ENCODE data around the gene TAGLN2.

The TAGLN2 gene

DNA sequence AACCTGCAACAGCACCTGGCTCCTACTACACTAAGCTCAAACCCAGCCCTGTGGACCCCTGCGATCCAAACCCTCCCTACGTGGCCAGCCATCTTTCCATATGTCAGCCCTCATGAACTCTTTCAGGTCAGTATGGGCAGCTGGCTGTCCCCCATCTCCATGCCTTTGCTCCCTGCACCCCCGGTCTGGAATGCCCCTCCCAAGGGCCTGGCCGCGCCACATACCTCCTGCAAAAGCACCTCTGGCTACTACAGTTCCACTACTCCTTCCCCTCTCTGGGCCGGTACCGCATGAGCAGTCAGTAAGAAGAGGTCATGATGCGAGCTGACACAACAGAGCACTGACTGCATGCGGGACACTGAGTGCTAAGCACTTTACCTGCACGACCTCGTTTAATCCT, 10.0 kb upstream of the TAGLN2 start:
- DNase-seq (ENCODE audit: low spot score), result no peak

DNA sequence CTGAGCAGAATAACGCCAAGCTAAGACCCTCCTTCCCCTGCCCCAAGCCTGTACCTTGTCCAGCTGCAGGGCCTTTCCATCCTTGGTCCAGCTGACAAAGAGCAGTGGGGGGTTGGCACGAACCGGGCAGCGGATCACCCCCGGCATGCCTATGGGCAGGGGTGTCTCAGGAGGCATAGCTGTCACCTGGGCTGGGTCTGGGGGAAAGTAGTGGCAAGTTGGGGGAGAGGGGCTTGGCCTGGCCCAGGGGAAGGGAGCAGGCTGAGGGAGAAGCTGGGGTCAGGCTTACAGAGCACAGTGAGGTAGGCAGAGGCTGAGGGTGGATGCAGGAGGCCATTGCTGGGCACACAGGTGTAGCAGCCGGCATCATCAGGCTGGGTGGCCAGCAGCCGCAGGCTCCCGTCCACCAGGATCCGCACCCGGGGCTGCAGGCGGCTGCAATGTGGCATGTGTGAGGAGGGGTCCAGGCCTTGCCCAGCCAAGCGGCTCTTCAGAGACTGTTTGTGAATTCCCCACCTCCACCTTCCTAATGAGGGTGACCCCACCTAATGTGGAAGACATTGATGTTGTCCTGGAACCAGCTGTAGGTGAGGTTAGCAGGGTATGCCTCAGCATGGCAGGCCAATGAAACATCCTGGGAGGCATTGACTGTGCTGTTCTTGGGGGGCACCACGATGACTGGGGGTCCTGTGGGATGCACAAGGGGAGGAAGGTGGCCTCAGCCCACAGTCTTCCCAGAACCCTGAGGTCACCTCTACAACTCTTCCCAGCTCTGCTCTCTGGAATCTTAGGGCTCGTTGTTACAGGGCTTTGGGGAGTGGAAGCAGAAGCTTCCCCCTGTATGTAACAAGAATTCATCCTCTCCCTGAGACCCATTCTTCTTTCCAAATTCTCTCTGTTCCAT, 9.1 kb upstream of the TAGLN2 start:
- DNase-seq (ENCODE audit: low spot score), result no peak

DNA sequence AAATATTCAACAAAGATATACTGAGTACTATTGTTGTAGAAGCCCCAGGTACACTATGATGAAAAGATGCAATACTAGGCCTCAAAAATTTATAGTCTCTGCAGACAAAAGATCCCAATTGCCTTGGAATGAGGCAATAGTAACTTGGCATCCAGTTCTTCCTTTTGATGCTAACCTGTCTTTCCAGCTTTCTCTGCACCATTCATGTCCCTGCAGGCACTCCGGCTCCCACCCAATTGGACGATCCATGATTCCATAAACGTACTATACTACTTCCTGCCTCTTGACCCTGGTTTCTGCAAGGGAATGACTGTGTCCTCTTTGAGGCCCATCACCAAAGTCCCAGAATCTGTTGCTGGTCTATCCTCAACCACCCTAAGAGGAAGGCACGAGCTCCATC, 8.0 kb upstream of the TAGLN2 start:
- no peak for DNase-seq (ENCODE audit: low spot score)

DNA sequence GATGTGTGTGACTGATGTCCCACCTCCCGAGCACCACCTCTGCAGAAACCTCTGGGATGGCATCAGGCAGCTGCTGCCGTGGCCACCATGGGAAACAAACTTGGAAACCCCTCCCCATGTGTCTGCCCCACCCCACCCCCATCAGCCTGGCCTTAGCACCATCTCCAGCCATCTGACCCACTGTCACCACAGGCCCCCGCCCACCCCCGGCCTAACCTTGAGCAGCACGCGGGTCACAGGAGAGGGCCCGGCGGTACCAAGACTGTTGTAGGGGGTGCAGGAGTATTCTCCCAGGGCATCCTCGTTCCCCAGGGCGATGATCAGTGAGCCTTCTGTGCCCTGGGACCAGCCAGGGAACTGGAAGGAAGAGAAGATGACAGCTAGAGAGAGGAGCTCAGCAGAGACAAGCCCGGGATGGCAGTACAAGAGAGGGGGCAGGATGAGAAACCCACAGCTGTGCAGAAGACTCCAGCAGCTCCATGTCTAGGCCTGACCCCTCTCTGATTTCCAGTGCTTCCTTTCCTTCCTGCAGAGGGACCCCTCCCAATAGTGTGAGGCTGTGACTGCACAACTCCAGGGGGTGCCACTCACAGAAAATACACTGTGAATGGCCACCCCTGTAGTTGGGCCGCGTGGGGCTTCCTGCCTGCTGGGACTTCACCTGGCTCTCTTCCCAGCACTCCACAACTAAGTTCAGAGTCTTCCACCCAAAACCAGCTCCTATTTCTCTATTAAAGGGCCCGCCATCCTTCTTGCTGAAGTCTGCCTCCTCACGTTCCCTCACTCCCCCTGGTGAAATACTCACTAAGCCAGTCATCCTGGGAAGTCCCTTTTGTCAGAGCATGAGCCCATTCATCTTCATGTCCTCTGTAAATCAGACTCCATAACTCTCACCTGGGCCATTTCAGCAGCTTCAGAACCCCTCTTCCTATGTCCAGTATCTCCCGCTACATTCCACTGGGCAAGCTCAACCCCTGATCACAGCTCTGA, 7.3 kb upstream of the TAGLN2 start:
- no peak for DNase-seq (ENCODE audit: low spot score)

DNA sequence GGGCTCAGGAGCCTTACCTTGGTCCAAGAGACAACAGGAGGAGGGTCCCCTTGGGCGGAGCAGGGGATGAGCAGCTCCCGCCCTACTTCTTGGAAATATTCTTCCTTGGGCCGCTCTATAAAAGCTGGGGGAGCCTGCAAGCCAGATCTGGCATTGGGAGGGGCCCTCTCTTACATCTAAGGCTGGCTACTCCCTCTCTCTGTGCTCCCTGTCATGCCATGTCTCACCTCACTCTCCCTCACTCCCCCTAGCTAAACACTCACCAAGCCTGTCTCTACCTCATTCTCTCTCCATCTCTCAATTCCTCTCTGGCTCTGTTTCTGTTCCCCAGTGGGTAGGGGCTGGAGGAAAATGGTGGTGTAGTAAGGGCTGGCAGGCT, 6.5 kb upstream of the TAGLN2 start:
- no peak for DNase-seq (ENCODE audit: low spot score)

DNA sequence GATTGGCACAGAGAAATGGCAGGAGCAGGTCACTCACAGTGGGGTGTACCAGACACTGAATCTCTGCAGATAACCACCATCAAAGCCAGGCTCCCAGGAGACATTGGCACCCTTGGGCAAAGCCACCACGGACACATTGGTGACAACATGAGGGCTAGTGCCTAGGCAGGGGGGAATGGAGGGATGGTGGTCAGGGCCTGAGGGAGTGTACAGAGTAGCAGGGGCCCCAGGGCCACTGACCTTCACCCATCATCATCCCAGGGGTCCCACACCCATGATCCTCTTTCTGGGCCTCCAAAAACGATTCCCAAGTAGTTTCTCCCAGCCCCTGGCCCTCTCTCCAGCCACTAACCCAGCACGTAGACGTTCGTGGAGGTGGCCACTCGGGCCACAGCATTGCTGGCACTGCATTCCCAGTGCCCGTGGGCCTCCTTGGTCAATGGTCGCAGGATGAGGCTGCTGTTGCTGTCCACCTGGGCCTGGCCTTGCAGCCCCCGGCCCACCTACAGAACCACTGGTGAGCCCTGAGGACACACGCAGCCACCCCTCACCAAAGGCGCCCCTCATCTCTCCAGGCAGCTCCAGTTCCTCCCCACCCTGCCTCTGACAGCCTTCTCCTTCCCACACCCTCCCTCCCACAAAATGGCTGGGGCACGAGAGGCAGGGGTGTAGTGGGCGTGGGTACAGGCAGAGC, 5.9 kb upstream of the TAGLN2 start:
- DNase-seq (ENCODE audit: low spot score), result no peak

DNA sequence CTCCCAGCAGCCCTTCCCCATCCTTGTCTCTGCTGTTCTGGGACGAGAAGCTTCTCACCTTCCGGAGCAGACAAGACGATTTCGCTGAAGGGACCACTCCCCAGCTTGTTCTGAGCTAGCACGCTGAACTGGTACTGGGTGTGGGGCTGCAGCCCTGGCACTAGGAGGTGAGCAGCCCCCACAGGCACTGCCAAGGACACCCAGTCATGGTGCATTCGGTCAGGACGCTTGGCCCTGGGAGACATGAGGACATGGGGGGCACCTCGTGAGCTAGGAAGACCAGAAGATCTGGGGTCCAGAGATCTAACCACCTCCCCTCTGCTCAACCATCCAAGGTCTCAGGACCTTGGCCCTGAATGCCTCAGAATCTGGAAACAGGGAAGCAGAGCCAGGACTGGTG, 5.3 kb upstream of the TAGLN2 start:
- no peak for DNase-seq (ENCODE audit: low spot score)

DNA sequence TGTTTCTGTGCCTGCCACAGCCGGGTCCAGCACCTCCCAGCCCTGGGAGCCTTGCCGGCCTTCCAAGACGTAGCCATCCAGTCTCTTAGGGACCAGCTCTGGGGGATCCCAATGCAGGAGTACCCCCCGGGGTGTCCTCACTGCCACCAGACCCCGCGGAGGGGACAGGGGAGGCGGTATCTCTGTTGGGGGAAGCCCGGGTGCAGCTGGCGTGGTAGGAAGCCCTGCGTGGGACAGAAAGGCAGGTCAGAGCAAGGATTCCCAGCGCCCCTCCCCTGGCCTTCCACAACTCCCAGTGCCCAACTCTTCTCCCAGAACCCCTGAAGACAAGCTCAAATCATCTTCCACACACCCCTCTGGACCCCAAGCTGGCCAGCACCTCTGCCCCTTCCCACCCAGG, 4.9 kb upstream of the TAGLN2 start:
- DNase-seq (ENCODE audit: low spot score), result no peak

DNA sequence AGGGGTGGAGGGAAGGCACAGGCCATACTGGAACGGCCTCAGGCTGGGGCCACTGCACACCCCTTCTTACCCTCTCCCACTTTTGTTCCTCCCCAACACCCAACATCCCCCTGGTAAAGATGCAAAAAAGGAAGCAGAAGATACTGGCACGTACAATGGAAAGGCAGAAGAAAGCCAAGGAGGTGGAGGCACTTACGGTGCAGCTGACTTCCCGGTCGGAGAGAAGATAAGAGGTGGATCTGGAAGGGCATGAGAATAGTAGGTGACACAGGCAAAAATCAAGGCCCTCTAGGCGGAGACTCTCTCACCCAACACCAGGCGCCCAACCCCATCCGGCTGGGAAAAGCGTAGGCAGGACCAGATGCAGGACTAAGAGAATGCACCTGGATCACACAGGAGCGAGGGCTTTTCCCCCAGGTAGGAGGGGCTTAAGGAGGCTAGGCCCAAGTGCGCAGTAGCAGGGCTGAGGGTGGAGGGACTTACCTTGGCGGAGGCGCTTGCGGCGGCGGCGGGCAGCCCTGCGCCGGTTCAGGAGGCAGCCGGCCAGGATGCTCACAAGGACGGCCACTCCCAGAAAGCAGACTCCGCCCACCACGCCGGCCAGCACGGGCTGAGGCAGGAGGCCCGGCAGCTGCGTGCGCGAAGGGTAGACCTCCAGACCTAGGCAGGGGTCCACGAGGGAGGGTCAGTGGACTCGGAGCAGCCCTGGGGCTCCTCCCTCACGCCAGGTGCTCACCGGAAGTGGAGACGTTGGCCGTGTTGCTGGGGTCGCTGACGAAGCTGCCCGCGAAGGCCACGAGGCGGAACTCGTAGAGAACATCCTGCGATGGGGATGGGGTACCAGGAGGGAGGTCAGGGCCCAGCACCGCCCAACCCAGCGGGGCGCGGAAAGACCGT, 4.1 kb upstream of the TAGLN2 start:
- DNase-seq (ENCODE audit: low spot score), result no peak

DNA sequence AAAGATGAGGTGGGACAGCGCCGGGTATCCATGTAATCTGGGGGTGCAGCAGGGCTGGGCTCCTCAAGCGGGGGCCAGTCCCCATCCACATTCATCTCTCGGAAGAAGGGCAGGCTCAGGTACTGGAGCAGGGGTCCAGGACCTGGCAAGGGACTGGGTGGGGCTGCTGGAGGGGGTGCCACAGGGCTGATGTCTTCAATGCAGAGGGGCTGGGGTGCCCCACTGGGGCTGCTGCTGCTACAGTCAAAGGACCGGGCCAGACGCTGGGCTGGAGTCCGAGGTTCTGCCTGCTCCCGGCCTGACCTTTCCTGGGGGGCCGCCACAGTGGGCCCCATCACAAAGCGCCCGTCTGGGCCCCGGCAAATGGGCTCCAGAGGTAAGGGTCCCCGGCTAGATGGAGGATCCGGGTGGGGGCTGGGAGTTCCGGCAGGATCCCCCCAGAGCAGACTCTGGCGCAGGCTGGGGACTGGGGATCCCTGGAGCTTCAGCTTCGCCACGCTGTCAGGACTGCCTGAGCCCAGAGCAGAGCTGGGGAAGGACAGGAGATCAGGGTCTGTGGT, 3.3 kb upstream of the TAGLN2 start:
- DNase-seq (ENCODE audit: low spot score), result no peak

DNA sequence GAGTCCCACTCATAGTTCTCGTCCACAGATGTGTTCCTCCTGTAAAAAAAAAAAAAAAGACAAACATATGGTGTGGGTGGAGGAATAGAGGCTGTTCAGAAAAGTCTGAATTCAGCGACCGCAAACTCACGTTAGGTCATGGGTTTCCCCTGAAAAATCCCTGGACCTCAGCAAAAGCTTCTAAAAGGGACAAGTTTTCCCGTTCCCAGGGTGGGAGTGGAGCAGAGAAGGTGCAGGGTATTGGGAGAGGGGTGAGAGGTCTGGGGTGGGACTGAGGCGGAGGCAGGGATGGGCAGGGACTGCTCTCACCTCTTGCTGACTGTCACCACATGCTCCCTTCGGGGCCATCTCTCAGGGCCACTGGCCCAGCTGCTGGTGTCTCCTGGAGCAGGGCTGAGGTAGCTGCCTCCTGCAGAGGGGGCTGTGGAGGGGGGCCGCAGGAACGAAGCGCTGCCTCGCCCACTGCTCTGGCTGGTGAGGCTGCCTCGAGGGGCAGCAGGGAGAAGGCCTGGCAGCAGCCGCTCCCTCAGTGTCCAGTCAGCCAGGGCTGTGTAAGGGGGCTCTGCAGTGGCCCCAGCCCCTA, 2.6 kb upstream of the TAGLN2 start:
- DNase-seq (ENCODE audit: low spot score), result no peak

DNA sequence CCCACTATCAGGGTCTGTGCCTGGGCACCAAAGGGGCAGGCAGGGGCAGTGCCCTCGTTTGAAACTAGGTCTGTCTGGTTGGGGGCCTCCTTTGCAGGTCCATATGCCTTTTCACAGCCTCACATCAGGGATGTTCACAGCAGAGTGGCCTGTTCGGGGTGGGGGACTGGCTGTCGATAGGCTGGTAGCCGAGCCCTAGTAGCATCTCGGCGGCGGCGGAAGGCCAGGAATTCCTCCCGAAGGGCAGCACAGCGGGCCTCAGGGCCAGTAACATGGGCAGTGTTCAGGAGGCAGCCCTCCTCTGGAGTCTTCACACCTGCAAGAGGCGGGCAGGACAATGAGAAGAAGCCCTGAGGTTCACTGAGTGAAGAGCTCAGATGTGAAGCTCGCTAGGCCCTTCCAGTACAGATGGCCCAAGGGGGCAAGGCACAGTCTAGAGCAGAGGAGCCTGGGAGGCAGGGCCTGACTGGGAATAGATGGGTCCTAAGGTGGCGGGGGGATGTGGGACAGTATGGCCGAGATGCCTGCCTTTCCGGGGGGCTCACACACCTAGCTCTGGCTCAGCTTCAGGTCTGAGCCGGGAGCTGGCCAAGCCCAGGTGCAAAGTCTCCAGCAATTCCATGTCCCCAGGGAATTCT, 2.0 kb upstream of the TAGLN2 start:
- DNase-seq (ENCODE audit: low spot score), result no peak

DNA sequence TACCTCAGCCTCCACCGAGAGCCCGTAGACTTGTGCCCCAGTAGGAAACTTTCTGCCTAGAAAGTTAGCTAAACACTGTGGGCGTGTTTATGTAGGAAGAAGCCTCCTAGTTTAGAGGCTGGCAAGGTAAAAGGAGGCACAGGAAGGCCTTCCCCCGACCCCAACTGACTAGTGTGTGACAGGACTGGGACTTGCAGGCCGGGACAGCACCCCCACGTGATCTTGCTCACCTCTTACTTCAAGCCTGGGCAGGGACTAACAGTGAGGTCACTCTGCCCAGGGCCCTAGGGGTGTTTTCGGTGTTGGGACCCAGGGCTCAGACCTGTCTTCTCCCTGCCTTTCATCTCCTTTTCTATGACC, 392 bp upstream of the TAGLN2 start:
- no peak for DNase-seq (ENCODE audit: low spot score)

DNA sequence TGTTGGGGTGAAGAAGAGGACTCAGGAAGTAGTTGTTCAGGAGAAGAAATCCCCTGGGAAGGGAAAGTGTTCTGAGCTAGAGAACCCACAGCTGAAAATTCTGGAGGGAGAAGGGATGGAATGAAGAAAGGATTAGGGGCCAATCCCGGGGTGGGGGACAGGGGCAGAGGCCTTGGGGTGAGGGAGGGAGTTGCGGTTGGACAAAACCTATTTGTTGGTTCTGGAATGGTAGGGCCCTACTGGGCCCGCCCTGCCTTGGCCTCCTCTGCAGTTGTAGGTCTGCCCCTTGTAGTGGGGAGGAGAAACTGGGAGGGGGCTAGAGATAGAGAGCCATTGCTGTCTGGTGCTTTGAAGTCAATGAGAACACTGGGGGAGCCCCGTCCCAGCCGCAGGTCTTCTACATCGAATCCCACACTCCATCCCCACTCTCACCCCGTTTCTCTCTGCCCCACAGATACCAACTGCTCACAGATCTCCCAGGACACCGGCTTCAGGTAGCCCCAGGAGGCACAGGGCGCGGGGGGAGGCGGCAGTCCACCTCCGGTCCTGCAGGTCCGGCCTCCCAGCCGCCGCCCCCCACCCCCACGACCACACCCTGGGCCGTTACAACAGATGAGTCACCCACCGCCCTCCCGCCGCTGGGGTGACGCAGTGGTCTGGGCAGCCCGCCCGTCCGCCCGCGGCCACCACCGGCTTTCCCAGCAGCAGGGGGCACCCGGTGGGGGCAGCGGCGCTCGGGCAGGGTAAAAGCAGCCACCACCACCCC, 1.1 kb downstream of the TAGLN2 start:
- peak; percentile 63 for DNase-seq (ENCODE audit: low spot score)

DNA sequence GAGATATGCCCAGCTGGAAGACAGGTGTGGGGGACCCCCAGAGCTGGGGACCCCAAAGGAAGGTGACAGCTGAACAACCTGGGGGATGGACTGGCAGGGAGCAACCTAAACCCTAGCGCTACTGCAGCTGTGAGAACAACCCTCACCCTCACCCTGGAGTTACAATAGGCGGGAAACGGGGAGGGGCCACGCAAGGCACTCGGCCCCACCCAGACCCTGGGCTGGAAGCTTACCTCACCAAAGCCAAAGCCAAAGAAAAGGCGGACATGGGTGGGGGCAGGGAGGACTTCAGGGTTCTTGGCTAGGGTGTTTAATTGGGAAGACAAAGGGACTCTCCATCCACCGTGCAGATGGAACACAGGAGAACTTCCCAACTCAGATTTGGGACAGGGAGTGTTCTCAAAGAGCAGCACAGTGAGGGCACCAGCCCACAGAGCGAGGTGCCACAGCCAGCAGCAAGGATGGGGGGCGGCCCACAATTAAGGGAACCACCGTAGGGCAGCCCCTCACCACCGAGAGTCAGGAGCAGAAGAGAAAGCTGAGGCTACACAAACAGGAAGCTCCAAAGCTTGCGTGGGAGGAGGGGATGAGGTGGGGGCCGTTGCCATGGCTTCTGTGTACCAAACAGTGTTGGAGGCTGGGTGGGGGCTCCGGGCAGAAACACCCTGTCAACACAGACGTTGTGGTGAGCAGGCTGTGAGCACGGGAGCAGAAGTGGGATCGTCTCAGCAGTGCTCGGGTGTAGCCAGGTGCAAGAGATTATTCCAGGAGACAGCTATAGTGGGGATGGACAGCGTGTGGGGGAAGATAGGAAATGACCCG, 1.9 kb downstream of the TAGLN2 start:
- peak; percentile 51 for DNase-seq (ENCODE audit: low spot score)

DNA sequence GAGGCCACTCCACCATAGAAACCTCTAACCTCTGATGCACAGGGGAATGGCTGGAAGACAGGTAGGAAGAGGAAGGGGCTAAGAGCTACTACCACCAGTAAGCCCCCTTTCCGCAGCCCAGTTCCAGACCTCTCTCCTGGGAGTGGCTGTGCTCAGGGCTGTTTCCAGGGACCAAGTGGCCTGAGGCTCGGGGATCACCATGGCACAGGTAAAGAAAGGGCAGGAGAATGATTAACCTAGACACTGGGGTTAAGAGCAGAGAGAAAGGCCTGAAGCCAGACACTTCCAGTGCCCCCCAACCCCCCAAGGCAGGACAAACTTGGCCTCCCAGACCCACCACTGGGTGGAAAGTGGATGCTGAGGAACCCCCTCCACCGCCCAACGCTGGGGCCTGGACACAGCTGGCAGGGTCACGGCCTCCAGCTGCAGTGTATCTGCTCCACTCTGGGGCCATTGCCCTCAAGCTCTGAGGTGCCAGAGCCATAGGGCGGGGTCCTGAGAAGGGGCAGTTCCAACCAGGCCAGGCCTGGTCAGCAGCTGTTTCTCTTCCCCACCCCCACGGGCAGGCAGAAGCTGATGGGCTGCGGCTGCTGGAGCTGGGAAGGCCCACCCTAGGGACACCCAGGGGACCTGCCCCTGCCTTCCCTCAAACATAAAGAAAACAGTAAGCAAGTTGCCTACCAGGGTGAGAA, 2.6 kb downstream of the TAGLN2 start:
- no peak for DNase-seq (ENCODE audit: low spot score)

DNA sequence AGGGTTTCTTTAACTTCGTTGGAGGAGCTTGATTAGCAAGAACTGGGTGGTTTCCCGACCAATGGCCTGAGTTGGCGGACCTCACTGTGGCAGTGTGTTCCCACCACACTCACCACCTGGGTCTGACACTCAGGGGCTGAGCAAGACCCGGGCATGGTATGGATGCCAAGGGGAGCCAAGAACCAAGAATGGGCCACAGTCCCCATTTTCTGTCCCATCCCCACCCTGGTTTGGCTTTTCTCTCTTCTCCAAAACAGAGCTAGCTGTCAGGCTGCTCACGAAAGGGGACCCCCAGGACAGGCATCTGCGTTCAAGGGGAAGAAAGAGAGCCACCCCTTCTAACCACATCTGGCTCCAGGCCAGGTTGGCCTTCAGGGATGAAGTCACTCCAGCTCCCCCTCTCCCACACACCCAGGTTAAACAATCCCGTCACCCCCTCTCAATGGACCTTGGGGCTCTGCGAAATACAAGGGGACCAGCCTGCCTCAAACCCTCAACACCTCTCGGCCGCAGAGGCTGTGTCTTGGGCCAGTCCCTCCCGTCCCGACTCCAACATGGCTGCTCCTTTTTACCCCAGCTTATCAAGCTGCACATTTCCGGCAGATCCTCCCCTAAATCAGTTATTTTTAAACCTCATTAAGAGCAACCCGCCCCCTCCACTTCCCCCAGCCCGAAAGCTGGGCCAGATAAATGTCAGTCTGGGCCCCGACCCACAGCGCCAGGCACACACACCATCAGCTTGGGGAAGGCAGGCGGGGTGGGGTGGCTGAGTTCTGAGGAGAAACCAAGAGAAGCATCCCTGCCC, 3.4 kb downstream of the TAGLN2 start:
- peak; percentile 23 for DNase-seq (ENCODE audit: low spot score)
